Tibial nerve (tissue), 4 donors: Measurements from ENCODE around the gene FAM124A.

ENCODE experiments used
- EP300 ChIP-seq, 2 donors: sonication (generic); formaldehyde crosslinking; IDR thresholded peaks; one replicate each; pipeline ENCODE4 v1.6.1; 2017; ENCODE audit warnings: antibody characterized with exemption in 2 of 2, mild to moderate bottlenecking in 1 of 2
- POLR2A ChIP-seq, 2 donors: fragments of 450-650 bp; IDR thresholded peaks; one replicate each; pipeline ENCODE4 v1.6.1; 2017; ENCODE audit warnings: antibody characterized with exemption in 2 of 2, mild to moderate bottlenecking in 2 of 2, moderate library complexity in 2 of 2
- TF ChIP-seq, protein P1 (sequence below), 5 experiments: fragments of 200-600 bp in 3 of 5; fragments of 450-650 bp in 2 of 5; sonication (generic) in 3 of 5; IDR thresholded peaks; one replicate each; pipeline ENCODE4 v1.5.1; 2016 to 2019; ENCODE audit warnings: antibody characterized with exemption in 5 of 5, mild to moderate bottlenecking in 3 of 5, moderate library complexity in 2 of 5

DNA sequence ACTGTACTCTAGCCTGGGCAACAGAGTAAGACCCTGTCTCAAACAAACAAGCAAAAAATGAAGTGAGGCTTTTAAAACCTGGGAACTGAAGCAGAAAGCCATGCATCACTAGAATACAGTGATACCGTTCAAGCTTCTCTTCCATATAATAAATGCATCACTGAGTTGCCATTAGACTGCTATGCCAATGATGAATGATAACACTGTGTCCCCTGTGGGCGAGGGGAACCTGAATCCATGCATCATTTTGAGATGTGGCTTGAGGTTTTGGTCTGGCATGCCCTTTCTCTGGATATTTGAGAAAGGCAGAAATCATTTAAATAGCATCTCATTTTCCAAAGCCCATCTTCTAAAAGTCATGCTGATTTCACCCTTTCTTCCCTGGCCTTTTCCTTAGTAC lies 1.5 kb upstream of the FAM124A start:
- TF ChIP-seq, protein P1, sequence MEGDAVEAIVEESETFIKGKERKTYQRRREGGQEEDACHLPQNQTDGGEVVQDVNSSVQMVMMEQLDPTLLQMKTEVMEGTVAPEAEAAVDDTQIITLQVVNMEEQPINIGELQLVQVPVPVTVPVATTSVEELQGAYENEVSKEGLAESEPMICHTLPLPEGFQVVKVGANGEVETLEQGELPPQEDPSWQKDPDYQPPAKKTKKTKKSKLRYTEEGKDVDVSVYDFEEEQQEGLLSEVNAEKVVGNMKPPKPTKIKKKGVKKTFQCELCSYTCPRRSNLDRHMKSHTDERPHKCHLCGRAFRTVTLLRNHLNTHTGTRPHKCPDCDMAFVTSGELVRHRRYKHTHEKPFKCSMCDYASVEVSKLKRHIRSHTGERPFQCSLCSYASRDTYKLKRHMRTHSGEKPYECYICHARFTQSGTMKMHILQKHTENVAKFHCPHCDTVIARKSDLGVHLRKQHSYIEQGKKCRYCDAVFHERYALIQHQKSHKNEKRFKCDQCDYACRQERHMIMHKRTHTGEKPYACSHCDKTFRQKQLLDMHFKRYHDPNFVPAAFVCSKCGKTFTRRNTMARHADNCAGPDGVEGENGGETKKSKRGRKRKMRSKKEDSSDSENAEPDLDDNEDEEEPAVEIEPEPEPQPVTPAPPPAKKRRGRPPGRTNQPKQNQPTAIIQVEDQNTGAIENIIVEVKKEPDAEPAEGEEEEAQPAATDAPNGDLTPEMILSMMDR (IDR thresholded peaks at IDR 0.05), result no peak
- TF ChIP-seq EP300 (IDR thresholded peaks at IDR 0.05) (no peak), POLR2A (IDR thresholded peaks at IDR 0.05) (no peak)
